Stimulated activated naive CD8-positive, alpha-beta T cell treated with anti-CD3 and anti-CD28 coated beads, Interleukin-15, Interleukin-2, amounts not matched to agents 100 ng/mL and 50 ng/mL, for 24 hours (primary cell): Measurements from ENCODE around the gene PYCARD.

Source experiments
- H3K27ac Mint-ChIP-seq: one replicate; pipeline ENCODE4 v1.8.0; 2021; ENCODE audit warnings: mild to moderate bottlenecking, mixed read lengths
- H3K27me3 Mint-ChIP-seq: one replicate; pipeline ENCODE4 v1.8.0; 2021; ENCODE audit warnings: mixed read lengths
- H3K36me3 Mint-ChIP-seq: one replicate; pipeline ENCODE4 v1.8.0; 2021; ENCODE audit warnings: low read depth, mixed read lengths
- H3K4me1 Mint-ChIP-seq: one replicate; pipeline ENCODE4 v1.8.0; 2021; ENCODE audit warnings: low read depth, mixed read lengths
- H3K4me3 Mint-ChIP-seq: one replicate; pipeline ENCODE4 v1.8.0; 2021; ENCODE audit warnings: mild to moderate bottlenecking, mixed read lengths
- H3K9me3 Mint-ChIP-seq: one replicate; pipeline ENCODE4 v1.8.0; 2021; ENCODE audit warnings: mixed read lengths

PYCARD gene

DNA sequence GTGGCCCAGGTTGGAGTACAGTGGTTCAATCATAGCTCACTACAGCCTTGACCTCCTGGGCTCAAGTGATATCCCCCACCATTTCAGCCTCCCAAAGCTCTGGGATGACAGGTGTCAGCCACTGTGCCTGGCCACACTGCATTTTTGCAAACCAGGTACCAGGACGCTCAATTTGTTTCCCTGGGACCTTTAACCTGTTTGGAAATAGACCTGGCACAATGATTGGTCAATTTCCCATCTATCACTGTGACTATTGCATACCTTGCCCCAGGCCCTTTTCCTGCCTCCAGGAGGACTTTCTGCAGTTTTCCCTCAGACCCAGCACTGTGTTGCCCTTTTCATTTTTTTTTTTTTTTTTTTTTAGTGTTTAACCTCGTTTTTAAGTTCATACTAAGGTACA is 33.7 kb downstream of the PYCARD start:
- Mint-ChIP-seq H3K27me3 (no peaks in the 10 kb centered on the region), H3K36me3 (no peaks in the 10 kb centered on the region), H3K27ac (no peak overlapping the region), H3K4me1 (no peaks in the 10 kb centered on the region), H3K9me3 (no peaks in the 10 kb centered on the region), H3K4me3 (no peak overlapping the region)

DNA sequence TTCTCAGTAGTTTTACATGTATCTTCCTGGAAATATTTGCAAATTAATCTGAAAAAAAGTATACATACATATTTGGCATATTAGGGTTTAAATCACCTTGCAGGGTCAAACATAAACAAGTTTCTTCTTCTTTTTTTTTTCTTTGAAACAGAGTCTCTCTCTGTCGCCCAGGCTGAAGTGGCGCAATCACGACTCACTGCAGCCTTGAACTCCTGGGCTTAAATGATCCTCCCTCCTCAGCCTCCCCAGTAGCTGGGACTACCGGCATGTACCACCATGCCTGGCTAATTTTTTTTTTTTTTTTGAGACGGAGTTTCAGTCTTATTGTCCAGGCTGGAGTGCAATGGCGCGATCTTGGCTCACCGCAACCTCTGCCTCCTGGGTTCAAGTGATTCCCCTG is 35.2 kb downstream of the PYCARD start:
- no peaks in the 10 kb centered on the region for H3K9me3 Mint-ChIP-seq
- H3K4me3 Mint-ChIP-seq: no peak overlapping the region
- H3K36me3 Mint-ChIP-seq: no peaks in the 10 kb centered on the region
- H3K27me3 Mint-ChIP-seq: no peaks in the 10 kb centered on the region
- no peak overlapping the region for H3K27ac Mint-ChIP-seq
- H3K4me1 Mint-ChIP-seq: no peaks in the 10 kb centered on the region

DNA sequence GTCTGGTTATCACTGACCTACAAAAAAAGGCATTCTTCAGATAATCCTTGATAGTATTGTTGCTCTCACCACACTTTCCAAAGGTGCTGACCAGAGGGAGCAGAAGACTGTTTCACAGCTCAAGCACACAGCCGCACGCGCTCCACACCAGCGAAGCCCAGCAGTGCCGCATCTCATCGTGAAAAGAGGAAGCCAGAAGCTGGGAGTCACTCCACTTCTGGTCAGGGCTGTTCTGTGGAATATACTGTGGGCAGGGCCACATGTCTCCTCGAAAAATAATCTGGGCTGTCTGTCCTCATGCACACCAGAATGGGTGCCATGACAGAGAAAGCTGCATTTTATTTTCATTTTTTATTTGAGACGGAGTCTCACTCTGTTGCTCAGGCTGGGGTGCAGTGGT is 45.4 kb downstream of the PYCARD start:
- no peak overlapping the region for H3K27ac Mint-ChIP-seq
- H3K27me3 Mint-ChIP-seq: no peaks in the 10 kb centered on the region
- H3K36me3 Mint-ChIP-seq: no peaks in the 10 kb centered on the region
- peak overlapping the region; percentile 50 for H3K4me3 Mint-ChIP-seq
- H3K9me3 Mint-ChIP-seq: no peaks in the 10 kb centered on the region
- peaks cover 6% of the 10 kb centered on the region for H3K4me1 Mint-ChIP-seq
